CD4-positive, CD25-positive, alpha-beta regulatory T cell (primary cell): ENCODE data around the gene MCUR1. TPM values are rescaled to one million over a fixed set of nuclear protein-coding genes. Genes with fewer than 3 reads are reported as not detected.
"Not testable (repeated sequence)": the region's sequence is repeated elsewhere in the genome, so short reads cannot be mapped to it uniquely, and the experiment has no call there.

Experiments
- ATAC-seq, 2 donors: fragments of 150-1000 bp; cut with Tn5 transposase; one replicate each; pipeline ENCODE4 v1.10.0; 2021; ENCODE audit warnings: low read depth in 2 of 2, moderate number of reproducible peaks in 2 of 2, moderate library complexity in 1 of 2
- DNase-seq, 3 donors: peaks; one replicate each; pipeline versions ENCODE4 v3.0.0 to v3.0.0-alpha.2; 2012 to 2022; ENCODE audit warnings: mixed read lengths in 1 of 3
- H3K27ac ChIP-seq: one replicate; pipeline ENCODE4 v1.7.0; 2013; ENCODE audit warnings: mild to moderate bottlenecking, low read length; ENCODE audit not compliant: insufficient read depth, poor library complexity, severe bottlenecking
- H3K27me3 ChIP-seq: one replicate; pipeline ENCODE4 v1.7.0; 2013; ENCODE audit warnings: low read length; ENCODE audit not compliant: control insufficient read depth, insufficient read depth
- H3K36me3 ChIP-seq: one replicate; pipeline ENCODE4 v1.7.0; 2013; ENCODE audit warnings: mild to moderate bottlenecking, low read length, moderate library complexity; ENCODE audit not compliant: control insufficient read depth, insufficient read depth
- H3K4me1 ChIP-seq: 2 replicates; pipeline ENCODE4 v1.7.0; 2013; ENCODE audit warnings: mild to moderate bottlenecking, low read length; ENCODE audit not compliant: insufficient read depth, control insufficient read depth, poor library complexity, severe bottlenecking
- H3K4me3 ChIP-seq: one replicate; pipeline ENCODE4 v1.7.0; 2013; ENCODE audit warnings: low read depth, mild to moderate bottlenecking, low read length, moderate library complexity
- H3K9me3 ChIP-seq, 2 experiments: 1 replicate in 1 of 2; 2 replicates in 1 of 2; pipeline ENCODE4 v1.7.0; 2013; ENCODE audit warnings: low read length in 2 of 2, mild to moderate bottlenecking in 1 of 2, moderate library complexity in 1 of 2; ENCODE audit not compliant: control insufficient read depth in 2 of 2
- H3K27ac Mint-ChIP-seq, 3 donors: one replicate each; pipeline ENCODE4 v1.8.0; 2020 to 2022; ENCODE audit warnings: mild to moderate bottlenecking in 3 of 3, mixed read lengths in 3 of 3, moderate library complexity in 2 of 3
- H3K27me3 Mint-ChIP-seq: one replicate; pipeline ENCODE4 v1.8.0; 2022; ENCODE audit warnings: mild to moderate bottlenecking, mixed read lengths
- H3K36me3 Mint-ChIP-seq: one replicate; pipeline ENCODE4 v1.8.0; 2020; ENCODE audit warnings: mixed read lengths
- H3K4me1 Mint-ChIP-seq, 4 donors: one replicate each; pipeline ENCODE4 v1.8.0; 2020 to 2022; ENCODE audit warnings: mixed read lengths in 4 of 4, mild to moderate bottlenecking in 1 of 4
- H3K4me3 Mint-ChIP-seq, 4 donors: one replicate each; pipeline ENCODE4 v1.8.0; 2020 to 2022; ENCODE audit warnings: mild to moderate bottlenecking in 4 of 4, mixed read lengths in 4 of 4, moderate library complexity in 3 of 4
- H3K9me3 Mint-ChIP-seq, 7 donors: one replicate each; pipeline ENCODE4 v1.8.0; 2020 to 2022; ENCODE audit warnings: mixed read lengths in 7 of 7, mild to moderate bottlenecking in 3 of 7, moderate library complexity in 2 of 7
- polyA plus RNA-seq, 4 donors: library from polyadenylated mRNA; unstranded; fragments of 300-500 nt; fragmentation: Illumina TruSeq; gene quantifications; one replicate each; pipeline ENCODE4 v1.2.3, GENCODE V29; 2021
- total RNA-seq: library from RNA; stranded (reverse); gene quantifications from one replicate; pipeline ENCODE4 v1.2.3, GENCODE V29; 2022

MCUR1 gene, protein sequence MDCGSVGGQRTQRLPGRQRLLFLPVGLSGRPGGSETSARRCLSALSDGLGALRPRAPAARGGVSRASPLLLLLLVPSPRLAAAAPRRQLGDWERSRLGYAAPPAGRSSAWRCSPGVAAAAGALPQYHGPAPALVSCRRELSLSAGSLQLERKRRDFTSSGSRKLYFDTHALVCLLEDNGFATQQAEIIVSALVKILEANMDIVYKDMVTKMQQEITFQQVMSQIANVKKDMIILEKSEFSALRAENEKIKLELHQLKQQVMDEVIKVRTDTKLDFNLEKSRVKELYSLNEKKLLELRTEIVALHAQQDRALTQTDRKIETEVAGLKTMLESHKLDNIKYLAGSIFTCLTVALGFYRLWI
- 9.8 TPM for total RNA-seq
- 1 to 10 TPM; 4.7 to 9.7 (median 7.4) TPM for polyA plus RNA-seq

DNA sequence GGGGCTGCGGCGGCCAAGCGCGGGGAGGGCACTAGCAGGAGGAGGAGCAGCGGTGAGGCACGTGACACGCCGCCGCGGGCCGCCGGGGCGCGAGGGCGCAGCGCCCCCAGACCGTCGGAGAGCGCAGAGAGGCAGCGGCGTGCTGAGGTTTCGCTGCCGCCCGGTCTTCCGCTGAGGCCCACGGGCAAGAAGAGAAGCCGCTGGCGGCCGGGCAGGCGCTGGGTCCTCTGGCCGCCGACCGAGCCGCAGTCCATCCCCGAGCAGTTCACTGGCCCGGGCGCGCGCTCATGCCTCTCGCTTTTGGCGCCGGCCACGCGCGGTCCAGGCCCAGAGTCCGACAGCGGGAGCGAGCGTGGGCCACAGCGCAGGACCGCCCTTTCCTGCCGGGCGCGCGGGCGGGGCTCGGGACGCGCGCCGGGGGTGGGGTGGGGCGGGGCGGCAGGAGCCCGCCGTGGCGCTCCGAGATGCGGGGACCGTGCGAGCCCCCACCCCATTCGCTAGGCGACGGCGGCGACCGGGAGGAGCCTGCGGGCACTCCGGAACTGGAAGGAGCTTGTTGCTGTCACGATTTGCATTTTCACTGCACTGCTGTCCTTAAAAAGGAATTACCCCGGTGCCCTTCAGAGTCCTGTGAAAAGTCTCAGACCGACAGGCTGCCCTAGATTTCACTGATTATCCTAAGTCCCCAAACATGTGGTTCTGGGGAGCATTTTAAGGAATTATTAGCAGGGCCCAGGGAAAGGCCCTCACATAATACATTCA lies at the start of gene MCUR1:
Gene MCUR1, minus strand, starts transcription at position 382 of the 762 bp plus-strand sequence. Its CDS starts 128 bp downstream, at position 254.
- peaks cover 6% of the 10 kb centered on the region for H3K27me3 Mint-ChIP-seq
- no peaks in the 10 kb centered on the region for H3K9me3 ChIP-seq
- H3K4me3 ChIP-seq: peak within 1 kb of the TSS; percentile 84
- peaks cover 19 to 42% (median 28%) of the 10 kb centered on the region in 4 donors for H3K4me1 Mint-ChIP-seq
- H3K27ac ChIP-seq: peak within 1 kb of the TSS; percentile 84
- H3K27me3 ChIP-seq: no peaks in the 10 kb centered on the region
- peaks cover 20% of the 10 kb centered on the region for H3K4me1 ChIP-seq
- peak; percentile 90 for ATAC-seq
- no peaks in the 10 kb centered on the region for H3K36me3 Mint-ChIP-seq
- H3K36me3 ChIP-seq: no peaks in the 10 kb centered on the region
- peak within 1 kb of the TSS; percentile 76 to 92 (median 89) for H3K27ac Mint-ChIP-seq
- H3K4me3 Mint-ChIP-seq: peak within 1 kb of the TSS; percentile 90 to 96 (median 93)
- peak; percentile 74 to 91 (median 80) for DNase-seq
- no peaks in the 10 kb centered on the region for H3K9me3 Mint-ChIP-seq

DNA sequence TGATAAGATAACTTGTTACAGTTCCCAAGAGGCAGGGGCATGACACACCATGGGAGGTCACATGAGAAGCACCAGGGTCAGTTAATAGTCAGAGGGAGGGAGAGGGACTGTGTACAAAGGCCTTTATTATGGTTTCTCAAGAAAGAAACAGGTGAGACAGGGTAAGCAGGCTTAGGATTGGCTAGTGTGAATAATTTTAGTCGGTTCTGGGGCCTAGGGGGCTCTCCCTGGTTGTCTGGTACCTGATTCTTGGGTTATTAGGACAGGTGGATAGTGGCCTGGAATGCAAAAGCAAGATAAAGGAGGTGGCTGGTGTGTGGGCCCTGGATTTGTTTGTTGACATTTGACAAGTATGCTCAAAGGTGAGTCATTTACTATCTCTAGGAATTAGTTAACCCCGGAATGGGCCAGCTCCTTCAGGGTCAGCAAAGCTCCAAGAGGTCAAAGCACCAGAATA lies 49.4 kb upstream of the MCUR1 start:
- no peak overlapping the region for H3K4me3 ChIP-seq

GRCh38 chr6:13860556-13861185 lies 46.3 kb upstream of the MCUR1 start:
- not testable (repeated sequence) for H3K9me3 ChIP-seq, H3K4me1 ChIP-seq, DNase-seq, H3K4me1 Mint-ChIP-seq, H3K36me3 Mint-ChIP-seq, H3K4me3 ChIP-seq, H3K27ac Mint-ChIP-seq, H3K36me3 ChIP-seq, H3K9me3 Mint-ChIP-seq, ATAC-seq, H3K27ac ChIP-seq
- peaks cover 66% of the 10 kb centered on the region for H3K27me3 Mint-ChIP-seq
- H3K27me3 ChIP-seq: peaks cover 18% of the 10 kb centered on the region
- peak overlapping the region in 1 of 4 donors; percentile 69 for H3K4me3 Mint-ChIP-seq

More for the DNA sequence above, 49.4 kb upstream of the MCUR1 start:
- Mint-ChIP-seq H3K4me1 (peaks cover 0 to 6% (median 2%) of the 10 kb centered on the region in 4 donors), H3K36me3 (no peaks in the 10 kb centered on the region), H3K9me3 (peaks cover 0 to 2% (median 0%) of the 10 kb centered on the region in 7 donors), H3K27me3 (peaks cover 46% of the 10 kb centered on the region), H3K4me3 (no peak overlapping the region), H3K27ac (no peak overlapping the region)
- ATAC-seq (no peak), DNase-seq (no peak)
- no peak overlapping the region for H3K27ac ChIP-seq
- H3K27me3 ChIP-seq: peaks cover 12% of the 10 kb centered on the region
- peaks cover 7% of the 10 kb centered on the region for H3K4me1 ChIP-seq
- H3K36me3 ChIP-seq: no peaks in the 10 kb centered on the region
- peaks cover 0 to 6% of the 10 kb centered on the region in 2 experiments for H3K9me3 ChIP-seq

GRCh38 chr6:13859871-13860555 lies 45.7 kb upstream of the MCUR1 start:
- no peaks in the 10 kb centered on the region for H3K36me3 Mint-ChIP-seq
- H3K27ac Mint-ChIP-seq: no peak overlapping the region
- peaks cover 66% of the 10 kb centered on the region for H3K27me3 Mint-ChIP-seq
- peaks cover 0 to 6% (median 2%) of the 10 kb centered on the region in 4 donors for H3K4me1 Mint-ChIP-seq
- Histone ChIP-seq H3K4me1 (peaks cover 7% of the 10 kb centered on the region), H3K36me3 (no peaks in the 10 kb centered on the region), H3K27me3 (peaks cover 18% of the 10 kb centered on the region), H3K27ac (no peak overlapping the region), H3K9me3 (peaks cover 0 to 6% of the 10 kb centered on the region in 2 experiments), H3K4me3 (no peak overlapping the region)
- no peak for DNase-seq
- peak overlapping the region in 1 of 4 donors; percentile 69 for H3K4me3 Mint-ChIP-seq
- H3K9me3 Mint-ChIP-seq: peaks cover 0 to 2% (median 0%) of the 10 kb centered on the region in 7 donors
- no peak for ATAC-seq

DNA sequence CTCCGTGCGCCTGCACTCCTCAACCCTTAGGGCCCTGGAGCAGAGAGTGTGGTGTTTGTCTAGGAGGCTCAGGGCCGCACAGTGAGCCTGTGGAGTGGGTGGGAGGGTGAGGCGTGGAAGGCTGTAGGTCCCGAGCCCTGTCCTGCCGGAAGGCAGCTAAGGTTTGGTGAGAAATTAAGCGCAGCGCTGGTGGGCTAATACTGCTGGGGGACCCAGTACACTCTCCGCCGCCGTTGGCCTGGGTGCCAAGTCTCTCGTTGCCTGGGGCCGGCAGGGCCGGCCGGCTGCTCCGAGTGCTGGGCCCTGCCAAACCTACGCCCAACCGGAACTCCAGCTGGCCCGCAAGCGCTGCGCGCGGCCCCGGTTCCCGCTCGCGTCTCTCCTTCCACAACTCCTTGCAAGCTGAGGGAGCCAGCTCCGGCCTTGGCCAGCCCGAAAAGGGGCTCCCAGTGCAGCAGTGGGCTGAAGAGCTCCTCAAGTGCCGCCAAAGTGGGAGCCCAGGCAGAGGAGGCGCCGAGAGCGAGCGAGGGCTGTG lies 40.4 kb upstream of the MCUR1 start:
- H3K9me3 ChIP-seq: no peaks in the 10 kb centered on the region
- H3K36me3 ChIP-seq: no peaks in the 10 kb centered on the region
- no peaks in the 10 kb centered on the region for H3K36me3 Mint-ChIP-seq
- DNase-seq (no peak), ATAC-seq (no peak)
- H3K4me1 Mint-ChIP-seq: no peaks in the 10 kb centered on the region
- H3K27ac Mint-ChIP-seq: no peak overlapping the region
- H3K4me1 ChIP-seq: peaks cover 2% of the 10 kb centered on the region
- H3K4me3 Mint-ChIP-seq: no peak overlapping the region
- H3K9me3 Mint-ChIP-seq: peaks cover 0 to 2% (median 0%) of the 10 kb centered on the region in 7 donors
- peaks cover 12% of the 10 kb centered on the region for H3K27me3 ChIP-seq
- H3K27me3 Mint-ChIP-seq: peaks cover 66% of the 10 kb centered on the region
- H3K27ac ChIP-seq: no peak overlapping the region
- H3K4me3 ChIP-seq: no peak overlapping the region

GRCh38 chr6:13853871-13854270 lies 39.5 kb upstream of the MCUR1 start:
- Mint-ChIP-seq H3K36me3 (no peaks in the 10 kb centered on the region), H3K9me3 (peaks cover 0 to 2% (median 0%) of the 10 kb centered on the region in 7 donors), H3K27me3 (peaks cover 61% of the 10 kb centered on the region), H3K4me3 (no peak overlapping the region), H3K27ac (no peak overlapping the region), H3K4me1 (no peaks in the 10 kb centered on the region)
- no peaks in the 10 kb centered on the region for H3K9me3 ChIP-seq
- no peak overlapping the region for H3K4me3 ChIP-seq
- H3K27ac ChIP-seq: no peak overlapping the region
- DNase-seq: no peak
- no peaks in the 10 kb centered on the region for H3K4me1 ChIP-seq
- H3K36me3 ChIP-seq: no peaks in the 10 kb centered on the region
- peaks cover 6% of the 10 kb centered on the region for H3K27me3 ChIP-seq
- ATAC-seq: no peak

GRCh38 chr6:13851803-13852202 lies 37.4 kb upstream of the MCUR1 start:
- Histone ChIP-seq H3K27me3 (peaks cover 2% of the 10 kb centered on the region), H3K9me3 (no peaks in the 10 kb centered on the region), H3K4me1 (no peaks in the 10 kb centered on the region), H3K36me3 (no peaks in the 10 kb centered on the region), H3K4me3 (no peak overlapping the region), H3K27ac (no peak overlapping the region)
- Mint-ChIP-seq H3K9me3 (peaks cover 0 to 2% (median 0%) of the 10 kb centered on the region in 7 donors), H3K36me3 (peaks cover 2% of the 10 kb centered on the region), H3K27me3 (peaks cover 52% of the 10 kb centered on the region), H3K4me3 (no peak overlapping the region), H3K4me1 (peaks cover 0 to 6% (median 0%) of the 10 kb centered on the region in 4 donors), H3K27ac (no peak overlapping the region)
- no peak for ATAC-seq
- DNase-seq: no peak
